Stomach (tissue), 9 donors: Measurements from ENCODE around the gene RIN3. TPM values are rescaled to one million over a fixed set of nuclear protein-coding genes. Genes with fewer than 3 reads are reported as not detected.

Experiments used
- DNase-seq, 2 donors: peaks; one replicate each; pipeline versions ENCODE4 v3.0.0 to v3.0.0-alpha.2; 2013 to 2019
- H3K27ac ChIP-seq, 5 donors: fragments of 200-600 bp in 4 of 5; sonication (generic) in 4 of 5; one replicate each; pipeline ENCODE4 v1.5.1; 2013 to 2019; ENCODE audit warnings: mild to moderate bottlenecking in 1 of 5, moderate library complexity in 1 of 5
- H3K27me3 ChIP-seq, 3 donors: fragments of 200-600 bp; sonication (generic); one replicate each; pipeline ENCODE4 v1.5.1; 2017 to 2019; ENCODE audit warnings: mixed run types in 1 of 3
- H3K36me3 ChIP-seq, 4 donors: fragments of 200-600 bp; sonication (generic); 1 replicate in 3 of 4; 2 replicates in 1 of 4; pipeline ENCODE4 v1.5.1; 2016 to 2019
- H3K4me1 ChIP-seq, 4 donors: fragments of 200-600 bp; sonication (generic); one replicate each; pipeline ENCODE4 v1.5.1; 2016 to 2019
- H3K4me3 ChIP-seq, 4 donors: fragments of 200-600 bp; sonication (generic) in 3 of 4; one replicate each; pipeline ENCODE4 v1.5.1; 2016 to 2019; ENCODE audit warnings: mild to moderate bottlenecking in 1 of 4
- H3K9me3 ChIP-seq, 4 donors: fragments of 200-600 bp; sonication (generic); one replicate each; pipeline ENCODE4 v1.5.1; 2016 to 2019
- EP300 ChIP-seq: sonication (generic); formaldehyde crosslinking; IDR thresholded peaks from one replicate; pipeline ENCODE4 v1.6.1; 2017; ENCODE audit warnings: antibody characterized with exemption
- POLR2A ChIP-seq, 4 donors: fragments of 450-650 bp; IDR thresholded peaks; one replicate each; pipeline ENCODE4 v1.6.1; 2016; ENCODE audit warnings: antibody characterized with exemption in 4 of 4, control low read depth in 2 of 4, mild to moderate bottlenecking in 1 of 4, moderate library complexity in 1 of 4
- POLR2AphosphoS5 ChIP-seq, 3 donors: sonication (generic); formaldehyde crosslinking; IDR thresholded peaks; one replicate each; pipeline ENCODE4 v1.6.1; 2016; ENCODE audit warnings: antibody characterized with exemption in 3 of 3
- WGBS, 5 donors: extraction: QIAGEN DNeasy Blood & Tissue Kit in 3 of 5; methylation state at CpG; one replicate each; pipeline versions ENCODE4 v1.1.5 to v1.1.7; 2013 to 2018; 5-methylcytosine and 5-hydroxymethylcytosine counted together
- intact Hi-C: fragments of 100-400 bp; cut with DNase I; formaldehyde crosslinking; loops from one replicate; pipeline ENCODE4 v1.15.1; 2023; ENCODE audit warnings: low total_unique reads
- polyA plus RNA-seq, 3 donors: library from polyadenylated mRNA; stranded (reverse); fragments of 200-250 nt; gene quantifications; one replicate each; pipeline ENCODE4 v1.2.3, GENCODE V29; 2013
- total RNA-seq, 5 donors: library from RNA; depleted of rRNA; stranded (reverse); fragments of >200 nt; gene quantifications; one replicate each; pipeline versions ENCODE4 v1.1.0 to v1.2.3, GENCODE V29; 2014 to 2016
- TF ChIP-seq, protein P1 (sequence below), 7 experiments: fragments of 450-650 bp in 4 of 7; fragments of 200-600 bp in 3 of 7; sonication (generic) in 3 of 7; IDR thresholded peaks; one replicate each; pipeline ENCODE4 v1.5.1; 2016 to 2019; ENCODE audit warnings: antibody characterized with exemption in 7 of 7, control low read depth in 2 of 7, mild to moderate bottlenecking in 1 of 7
- donor health status: healthy with polysubstance abuse.
- donor health status: Bipolar disorder and iron deficiency.
- donor health status: healthy.

RIN3 gene
- total and polyA plus RNA-seq, 8 donors: 5.0 to 47.8 (median 8.0) TPM

DNA sequence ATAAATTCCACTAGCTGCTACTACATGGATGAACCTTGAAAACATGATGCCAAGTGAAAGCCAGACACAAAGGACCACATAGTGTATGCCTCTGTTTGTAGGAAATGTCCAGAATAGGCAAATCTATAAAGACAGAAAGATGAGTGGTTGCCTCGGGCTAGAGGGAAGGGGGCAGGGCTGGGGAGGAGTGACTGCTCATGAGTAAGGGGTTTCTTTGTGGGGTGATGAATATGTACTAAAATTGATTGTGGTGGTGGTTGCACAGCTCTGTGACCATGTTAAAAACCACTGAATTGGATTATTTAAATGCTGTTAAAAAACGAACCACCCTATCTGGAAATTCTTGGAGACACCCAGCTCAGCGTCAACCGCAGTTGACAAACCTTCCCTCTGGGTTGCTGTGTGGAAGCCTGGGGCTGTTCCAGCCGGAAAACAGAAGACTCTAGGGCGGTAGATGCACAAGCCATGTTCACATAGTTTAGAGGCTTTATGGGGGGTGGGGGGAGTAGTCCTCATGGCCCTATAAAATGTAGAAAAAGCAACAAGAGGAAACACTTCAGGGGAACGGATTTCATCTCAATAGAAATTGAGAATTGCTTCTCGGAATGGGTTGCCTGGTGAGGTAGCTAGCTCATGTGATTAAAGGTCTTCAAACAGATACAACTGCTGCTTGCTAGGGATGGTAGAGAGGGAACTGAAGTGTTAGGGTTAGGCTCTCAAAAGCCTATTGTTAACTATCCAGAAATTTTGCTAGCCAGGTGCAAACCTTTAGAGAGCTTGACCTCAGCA, 29.4 kb downstream of the RIN3 start:
- DNase-seq: no peak
- TF ChIP-seq POLR2AphosphoS5 (IDR thresholded peaks at IDR 0.05): no peak
- TF ChIP-seq EP300: no peak
- TF ChIP-seq, protein P1, sequence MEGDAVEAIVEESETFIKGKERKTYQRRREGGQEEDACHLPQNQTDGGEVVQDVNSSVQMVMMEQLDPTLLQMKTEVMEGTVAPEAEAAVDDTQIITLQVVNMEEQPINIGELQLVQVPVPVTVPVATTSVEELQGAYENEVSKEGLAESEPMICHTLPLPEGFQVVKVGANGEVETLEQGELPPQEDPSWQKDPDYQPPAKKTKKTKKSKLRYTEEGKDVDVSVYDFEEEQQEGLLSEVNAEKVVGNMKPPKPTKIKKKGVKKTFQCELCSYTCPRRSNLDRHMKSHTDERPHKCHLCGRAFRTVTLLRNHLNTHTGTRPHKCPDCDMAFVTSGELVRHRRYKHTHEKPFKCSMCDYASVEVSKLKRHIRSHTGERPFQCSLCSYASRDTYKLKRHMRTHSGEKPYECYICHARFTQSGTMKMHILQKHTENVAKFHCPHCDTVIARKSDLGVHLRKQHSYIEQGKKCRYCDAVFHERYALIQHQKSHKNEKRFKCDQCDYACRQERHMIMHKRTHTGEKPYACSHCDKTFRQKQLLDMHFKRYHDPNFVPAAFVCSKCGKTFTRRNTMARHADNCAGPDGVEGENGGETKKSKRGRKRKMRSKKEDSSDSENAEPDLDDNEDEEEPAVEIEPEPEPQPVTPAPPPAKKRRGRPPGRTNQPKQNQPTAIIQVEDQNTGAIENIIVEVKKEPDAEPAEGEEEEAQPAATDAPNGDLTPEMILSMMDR (IDR thresholded peaks at IDR 0.05): no peak
- no peak for TF ChIP-seq POLR2A (IDR thresholded peaks at IDR 0.05)

DNA sequence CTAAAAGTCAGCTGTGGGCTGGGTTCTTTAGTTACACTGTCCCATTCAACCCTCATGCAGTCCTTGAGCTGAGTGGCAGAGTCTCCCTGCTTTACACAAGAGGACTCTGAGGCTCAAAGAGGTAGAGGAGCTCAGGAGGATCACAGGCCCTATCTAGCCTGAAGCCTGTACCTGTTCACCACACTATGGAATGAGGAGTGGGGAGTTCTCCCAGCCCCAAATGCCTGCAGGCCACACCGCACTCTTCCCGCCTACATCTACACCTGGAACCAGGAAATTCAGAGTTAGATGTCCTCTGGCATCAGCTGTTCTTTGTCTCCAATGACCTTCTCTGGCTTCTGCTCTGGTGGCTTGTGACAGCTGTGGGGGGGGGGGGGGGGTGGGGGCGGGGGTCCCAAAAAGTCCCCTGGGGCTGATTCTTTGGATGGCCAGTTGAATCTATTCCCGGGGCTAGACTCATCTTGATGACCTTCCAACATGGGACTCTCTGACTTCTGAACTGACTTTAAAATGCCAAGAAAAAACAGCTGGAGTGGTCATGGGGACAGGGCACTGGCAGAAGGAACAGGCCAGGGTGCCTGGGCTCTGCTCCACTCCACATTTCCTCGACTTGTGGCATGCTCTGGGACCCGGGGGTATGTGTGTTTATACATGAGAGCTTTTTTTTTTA, 30.6 kb downstream of the RIN3 start:
- H3K27me3 ChIP-seq: no peaks in the 10 kb centered on the region
- no peaks in the 10 kb centered on the region for H3K9me3 ChIP-seq
- no peak overlapping the region for H3K4me3 ChIP-seq
- H3K36me3 ChIP-seq: no peaks in the 10 kb centered on the region
- intact Hi-C loops: no loop called here
- TF ChIP-seq POLR2AphosphoS5 (IDR thresholded peaks at IDR 0.05): no peak
- TF ChIP-seq POLR2A (IDR thresholded peaks at IDR 0.05): no peak
- TF ChIP-seq EP300: no peak
- TF ChIP-seq, protein P1 (IDR thresholded peaks at IDR 0.05): no peak
- WGBS, 5 donors: 43 to 64% (median 51%) methylated on average over 5 to 6 of the region's 6 CpGs
- no peak for DNase-seq
- peaks cover 12 to 27% (median 20%) of the 10 kb centered on the region in 4 donors for H3K4me1 ChIP-seq
- H3K27ac ChIP-seq: peak overlapping the region in 3 of 5 donors; percentile 46 to 51 (median 50)

More for the DNA sequence above, 29.4 kb downstream of the RIN3 start:
- no peak overlapping the region for H3K4me3 ChIP-seq
- H3K36me3 ChIP-seq: no peaks in the 10 kb centered on the region
- peak overlapping the region in 2 of 5 donors; percentile 8 to 15 for H3K27ac ChIP-seq
- H3K27me3 ChIP-seq: no peaks in the 10 kb centered on the region
- intact Hi-C loops: no loop called here
- peaks cover 15 to 36% (median 26%) of the 10 kb centered on the region in 4 donors for H3K4me1 ChIP-seq
- 63 to 78% (median 71%) methylated on average over 8 of the region's 8 CpGs for WGBS, 5 donors
- no peaks in the 10 kb centered on the region for H3K9me3 ChIP-seq

DNA sequence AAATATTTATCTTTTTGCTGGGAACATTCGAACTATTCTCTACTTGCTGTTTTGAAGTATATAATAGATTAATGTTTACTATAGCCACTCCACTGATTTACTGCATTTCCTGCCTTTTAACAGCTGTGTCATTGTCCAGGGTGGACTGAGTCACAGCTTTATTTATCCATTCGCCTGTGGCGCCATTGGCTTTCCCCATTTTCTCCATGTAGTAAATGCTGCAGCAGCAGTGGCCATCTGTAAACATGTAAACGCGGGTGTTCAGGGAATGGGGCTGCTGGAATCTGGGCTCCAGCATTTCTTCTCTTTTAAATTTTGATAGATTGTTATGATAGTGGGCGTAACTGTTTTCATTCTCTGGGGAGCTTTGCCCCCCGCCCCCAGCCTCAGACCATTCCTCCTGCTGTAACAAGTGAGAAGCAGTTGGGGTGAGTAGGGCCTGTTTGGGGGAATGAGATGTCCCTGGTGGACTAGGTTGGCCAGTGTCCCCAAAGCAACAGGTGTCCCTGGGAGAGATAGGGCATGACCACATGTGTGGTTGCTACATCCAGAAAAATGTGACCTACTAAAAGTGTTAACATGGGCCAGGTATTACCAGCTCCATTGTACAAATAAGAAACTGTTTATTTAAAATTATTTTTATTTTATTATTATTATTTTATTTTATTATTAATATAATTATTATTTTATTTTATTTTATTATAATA, 32.9 kb downstream of the RIN3 start:
- no peak for DNase-seq

More for the DNA sequence above, 32.9 kb downstream of the RIN3 start:
- intact Hi-C loops: no loop called here
- Histone ChIP-seq H3K4me1 (peaks cover 0 to 23% (median 8%) of the 10 kb centered on the region in 4 donors), H3K27me3 (no peaks in the 10 kb centered on the region), H3K27ac (peak overlapping the region in 4 of 5 donors; percentile 16 to 46 (median 31)), H3K36me3 (no peaks in the 10 kb centered on the region), H3K4me3 (no peak overlapping the region), H3K9me3 (no peaks in the 10 kb centered on the region)
- 69 to 82% (median 73%) methylated on average over 7 of the region's 7 CpGs for WGBS, 5 donors
- TF ChIP-seq POLR2AphosphoS5 (IDR thresholded peaks at IDR 0.05): peak in 2 of 3 donors; percentile 12 to 61
- TF ChIP-seq, protein P1 (IDR thresholded peaks at IDR 0.05): no peak
